Measurements from ENCODE around the gene EIF3A.
A peak's percentile ranks its signal among the peaks of the same experiment; 100 is the strongest.

EIF3A gene

GRCh38 chr10:119006451-119007210, 74.0 kb downstream of the EIF3A start:
- in situ Hi-C loops (cut with HindIII; ENCODE audit: low sequenced_read_pairs), result no loop called here
- H3K4me3 ChIP-seq (ENCODE audit: low read depth, low read length), result no peak overlapping the region
- TF ChIP-seq, protein P1, sequence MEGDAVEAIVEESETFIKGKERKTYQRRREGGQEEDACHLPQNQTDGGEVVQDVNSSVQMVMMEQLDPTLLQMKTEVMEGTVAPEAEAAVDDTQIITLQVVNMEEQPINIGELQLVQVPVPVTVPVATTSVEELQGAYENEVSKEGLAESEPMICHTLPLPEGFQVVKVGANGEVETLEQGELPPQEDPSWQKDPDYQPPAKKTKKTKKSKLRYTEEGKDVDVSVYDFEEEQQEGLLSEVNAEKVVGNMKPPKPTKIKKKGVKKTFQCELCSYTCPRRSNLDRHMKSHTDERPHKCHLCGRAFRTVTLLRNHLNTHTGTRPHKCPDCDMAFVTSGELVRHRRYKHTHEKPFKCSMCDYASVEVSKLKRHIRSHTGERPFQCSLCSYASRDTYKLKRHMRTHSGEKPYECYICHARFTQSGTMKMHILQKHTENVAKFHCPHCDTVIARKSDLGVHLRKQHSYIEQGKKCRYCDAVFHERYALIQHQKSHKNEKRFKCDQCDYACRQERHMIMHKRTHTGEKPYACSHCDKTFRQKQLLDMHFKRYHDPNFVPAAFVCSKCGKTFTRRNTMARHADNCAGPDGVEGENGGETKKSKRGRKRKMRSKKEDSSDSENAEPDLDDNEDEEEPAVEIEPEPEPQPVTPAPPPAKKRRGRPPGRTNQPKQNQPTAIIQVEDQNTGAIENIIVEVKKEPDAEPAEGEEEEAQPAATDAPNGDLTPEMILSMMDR (IDR thresholded peaks at IDR 0.05; ENCODE audit: low read depth, low read length, missing control alignments), result peak; percentile 21
- peak; percentile 93 for DNase-seq (ENCODE audit: low read depth)

DNA sequence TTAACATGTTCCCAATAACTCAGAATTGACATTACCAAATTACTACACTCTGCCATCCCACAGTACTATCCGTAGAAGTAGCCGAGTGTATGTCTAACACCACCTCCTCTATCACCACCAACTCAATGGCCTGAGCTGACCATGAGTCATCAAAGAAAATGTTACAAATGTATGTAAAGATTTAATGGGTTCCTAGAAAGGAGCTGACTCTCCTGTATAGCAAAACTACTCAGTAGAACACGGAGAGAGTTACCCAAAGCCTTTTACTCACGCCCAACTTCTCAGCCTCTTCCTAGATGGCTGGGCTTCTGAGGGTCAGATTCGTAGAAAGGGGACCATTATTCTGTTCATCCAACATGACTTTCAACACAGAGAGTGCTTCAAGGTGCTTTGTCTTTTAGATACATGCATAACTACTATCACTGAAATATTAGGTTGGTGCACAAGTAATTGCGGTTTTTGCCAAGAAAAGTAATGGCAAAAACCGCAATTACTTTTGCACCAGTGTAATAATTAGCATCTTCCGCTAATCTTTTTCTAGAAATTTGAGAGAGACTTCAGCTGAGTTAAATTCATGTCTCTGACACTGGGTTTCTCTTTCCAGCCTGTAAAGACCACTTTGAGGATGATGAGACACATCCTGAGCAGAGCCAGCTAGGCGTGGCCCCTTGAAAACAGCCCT, 75.1 kb downstream of the EIF3A start:
- no peak overlapping the region for H3K4me3 ChIP-seq (ENCODE audit: low read depth, low read length)
- DNase-seq (ENCODE audit: low read depth), result no peak
- TF ChIP-seq, protein P1 (IDR thresholded peaks at IDR 0.05; ENCODE audit: low read depth, low read length, missing control alignments), result no peak
- in situ Hi-C loops (cut with HindIII; ENCODE audit: low sequenced_read_pairs), result no loop called here

DNA sequence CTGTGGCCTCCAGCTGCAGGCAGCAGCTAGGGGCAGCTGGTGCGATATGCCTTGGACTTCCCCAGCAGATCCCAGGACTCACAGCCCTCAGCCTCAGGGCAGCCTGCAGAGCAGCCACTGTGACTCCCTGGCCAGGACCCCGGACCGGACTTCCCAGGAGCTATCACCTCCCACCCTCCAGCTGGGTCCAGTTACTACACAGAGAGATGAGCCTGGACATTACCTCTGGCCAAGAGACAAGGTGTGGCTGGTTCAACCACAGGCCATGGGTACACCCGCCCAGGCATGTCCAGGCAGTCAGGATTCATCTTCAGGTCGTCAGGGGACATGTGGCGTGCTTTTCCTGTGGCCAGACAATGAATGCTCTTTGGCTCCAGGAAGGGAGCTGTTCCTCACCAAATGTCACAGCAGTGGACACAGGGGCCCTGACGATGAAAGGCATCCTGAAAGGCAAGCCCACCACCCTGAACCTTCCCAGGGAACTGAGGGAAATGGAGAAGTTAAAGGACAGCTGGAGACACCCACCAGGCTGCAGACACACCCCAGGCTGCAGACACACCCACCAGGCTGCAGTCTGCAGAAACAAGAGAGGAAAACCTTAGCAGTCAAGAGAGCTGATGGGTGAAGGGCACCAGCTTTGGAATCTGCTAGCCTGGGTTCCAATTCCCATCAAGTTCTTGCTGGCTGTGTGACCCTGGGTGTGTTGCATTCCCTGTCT, 76.9 kb downstream of the EIF3A start:
- TF ChIP-seq, protein P1 (IDR thresholded peaks at IDR 0.05; ENCODE audit: low read depth, low read length, missing control alignments), result no peak
- H3K4me3 ChIP-seq (ENCODE audit: low read depth, low read length), result no peak overlapping the region
- in situ Hi-C loops (cut with HindIII; ENCODE audit: low sequenced_read_pairs), result no loop called here
- DNase-seq (ENCODE audit: low read depth), result no peak

DNA sequence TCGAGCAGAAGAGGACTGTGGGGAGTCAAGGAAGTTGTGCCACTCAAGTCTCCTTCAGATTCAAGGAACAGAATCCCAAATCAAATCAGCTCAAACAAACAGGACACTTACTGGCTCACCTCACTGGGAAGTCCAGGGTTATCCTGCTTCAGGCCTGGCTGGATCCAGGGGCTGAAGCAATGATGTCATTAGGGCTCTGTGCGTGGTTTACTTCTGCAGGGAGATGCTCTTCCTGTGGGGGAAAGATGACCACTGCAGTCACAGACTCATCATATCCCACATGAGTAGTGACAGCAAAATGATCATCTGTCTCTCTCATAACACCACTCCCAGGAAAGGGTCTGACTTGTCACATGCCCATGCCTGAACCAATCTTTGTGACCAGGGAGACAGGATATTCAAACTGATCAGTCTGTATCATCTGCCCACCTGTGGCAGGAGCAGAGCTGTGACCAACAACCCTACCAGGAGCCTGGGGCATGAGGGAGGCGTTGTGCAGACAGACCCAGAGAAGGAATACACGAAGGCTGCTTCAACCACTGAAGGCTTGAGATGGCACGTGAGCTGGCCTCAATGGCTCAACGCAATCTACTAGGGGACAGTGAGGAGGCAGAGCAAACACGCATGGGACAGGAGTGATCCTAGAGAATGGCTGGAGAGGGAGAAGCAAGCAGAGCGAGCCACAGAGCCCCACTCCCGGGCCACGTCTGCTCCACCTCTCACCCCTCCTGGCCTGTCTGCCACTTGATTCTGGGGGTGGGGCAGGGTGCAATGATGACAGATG, 78.7 kb downstream of the EIF3A start:
- no peak overlapping the region for H3K4me3 ChIP-seq (ENCODE audit: low read depth, low read length)
- in situ Hi-C loops (cut with HindIII; ENCODE audit: low sequenced_read_pairs), result no loop called here
- TF ChIP-seq, protein P1 (IDR thresholded peaks at IDR 0.05; ENCODE audit: low read depth, low read length, missing control alignments), result no peak
- DNase-seq (ENCODE audit: low read depth), result no peak

GRCh38 chr10:118998183-118998582, 82.4 kb downstream of the EIF3A start:
- TF ChIP-seq, protein P1 (IDR thresholded peaks at IDR 0.05; ENCODE audit: low read depth, low read length, missing control alignments), result no peak
- in situ Hi-C loops (cut with HindIII; ENCODE audit: low sequenced_read_pairs), result no loop called here
- no peak for DNase-seq (ENCODE audit: low read depth)
- no peak overlapping the region for H3K4me3 ChIP-seq (ENCODE audit: low read depth, low read length)

- no peak overlapping the region for H3K4me3 ChIP-seq (ENCODE audit: low read depth, low read length)
- no peak for DNase-seq (ENCODE audit: low read depth)
- TF ChIP-seq, protein P1 (IDR thresholded peaks at IDR 0.05; ENCODE audit: low read depth, low read length, missing control alignments), result no peak
- in situ Hi-C loops (cut with HindIII; ENCODE audit: low sequenced_read_pairs), result no loop called here
Measured at GRCh38 chr10:118997379-118997778, 83.2 kb downstream of the EIF3A start.

All from astrocyte of the cerebellum (primary cell).